Activated B cell treated with CpG ODN at 0.5 μM for 24 hours (primary cell): ENCODE data around the gene ZFAND4. TPM values are rescaled to one million over a fixed set of nuclear protein-coding genes. Genes with fewer than 3 reads are reported as not detected.

Experiments used
- ATAC-seq: fragments of 200-7000 bp; cut with Tn5 transposase; one replicate; pipeline ENCODE4 v1.10.0; 2021; ENCODE audit warnings: low read depth, mild to moderate bottlenecking, moderate library complexity
- CTCF ChIA-PET: fragments of 350-600 bp; sonication (Branson Sonifier 250); formaldehyde crosslinking; loops from one replicate; lab custom pipeline; 2021; ENCODE audit warnings: antibody characterized with exemption; lab: Charles Lee
- POLR2A ChIA-PET: fragments of 350-600 bp; sonication (Branson Sonifier 250); formaldehyde crosslinking; loops from one replicate; lab custom pipeline; 2021; ENCODE audit warnings: antibody characterized with exemption; lab: Charles Lee
- DNase-seq: peaks from one replicate; pipeline ENCODE4 v3.0.0; 2022
- H3K27ac Mint-ChIP-seq: one replicate; pipeline ENCODE4 v1.8.0; 2020; ENCODE audit warnings: mixed read lengths
- H3K27me3 Mint-ChIP-seq: one replicate; pipeline ENCODE4 v1.8.0; 2021; ENCODE audit warnings: mixed read lengths
- H3K36me3 Mint-ChIP-seq: one replicate; pipeline ENCODE4 v1.8.0; 2021; ENCODE audit warnings: low read depth, mixed read lengths
- H3K4me1 Mint-ChIP-seq: one replicate; pipeline ENCODE4 v1.8.0; 2021; ENCODE audit warnings: mixed read lengths
- H3K4me3 Mint-ChIP-seq: one replicate; pipeline ENCODE4 v1.8.0; 2020; ENCODE audit warnings: mild to moderate bottlenecking, mixed read lengths
- H3K9me3 Mint-ChIP-seq: one replicate; pipeline ENCODE4 v1.8.0; 2020; ENCODE audit warnings: mixed read lengths
- intact Hi-C: fragments of 100-400 bp; cut with micrococcal nuclease; formaldehyde crosslinking; loops from one replicate; pipeline ENCODE4 v1.15.1; 2024
- total RNA-seq: library from RNA; stranded (reverse); gene quantifications from 2 replicates; pipeline ENCODE4 v1.2.3, GENCODE V29; 2022
- TF ChIP-seq, protein P1 (sequence below): fragments of 200-600 bp; IDR thresholded peaks from one replicate; pipeline ENCODE4 v1.8.0; 2022; ENCODE audit warnings: antibody characterized with exemption, mild to moderate bottlenecking

ZFAND4 gene
- total RNA-seq, 1 donor from 2014 or later, result 22.1 TPM

GRCh38 chr10:45599646-45600045 is 72.9 kb downstream of the ZFAND4 start:
- H3K36me3 Mint-ChIP-seq, result no peaks in the 10 kb centered on the region
- H3K27me3 Mint-ChIP-seq, result peaks cover 17% of the 10 kb centered on the region
- peaks cover 10% of the 10 kb centered on the region for H3K4me1 Mint-ChIP-seq
- H3K9me3 Mint-ChIP-seq, result peaks cover 6% of the 10 kb centered on the region
- TF ChIP-seq, protein P1, sequence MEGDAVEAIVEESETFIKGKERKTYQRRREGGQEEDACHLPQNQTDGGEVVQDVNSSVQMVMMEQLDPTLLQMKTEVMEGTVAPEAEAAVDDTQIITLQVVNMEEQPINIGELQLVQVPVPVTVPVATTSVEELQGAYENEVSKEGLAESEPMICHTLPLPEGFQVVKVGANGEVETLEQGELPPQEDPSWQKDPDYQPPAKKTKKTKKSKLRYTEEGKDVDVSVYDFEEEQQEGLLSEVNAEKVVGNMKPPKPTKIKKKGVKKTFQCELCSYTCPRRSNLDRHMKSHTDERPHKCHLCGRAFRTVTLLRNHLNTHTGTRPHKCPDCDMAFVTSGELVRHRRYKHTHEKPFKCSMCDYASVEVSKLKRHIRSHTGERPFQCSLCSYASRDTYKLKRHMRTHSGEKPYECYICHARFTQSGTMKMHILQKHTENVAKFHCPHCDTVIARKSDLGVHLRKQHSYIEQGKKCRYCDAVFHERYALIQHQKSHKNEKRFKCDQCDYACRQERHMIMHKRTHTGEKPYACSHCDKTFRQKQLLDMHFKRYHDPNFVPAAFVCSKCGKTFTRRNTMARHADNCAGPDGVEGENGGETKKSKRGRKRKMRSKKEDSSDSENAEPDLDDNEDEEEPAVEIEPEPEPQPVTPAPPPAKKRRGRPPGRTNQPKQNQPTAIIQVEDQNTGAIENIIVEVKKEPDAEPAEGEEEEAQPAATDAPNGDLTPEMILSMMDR, result no peak
- no peak for ATAC-seq
- H3K4me3 Mint-ChIP-seq, result no peak overlapping the region
- no peak overlapping the region for H3K27ac Mint-ChIP-seq
- ChIA-PET POLR2A (no interaction called here), CTCF (no interaction called here)
- DNase-seq, result no peak
- intact Hi-C loops, result no loop called here

- Mint-ChIP-seq H3K9me3 (peaks cover 6% of the 10 kb centered on the region), H3K27me3 (peaks cover 17% of the 10 kb centered on the region), H3K4me1 (peaks cover 11% of the 10 kb centered on the region), H3K4me3 (no peak overlapping the region), H3K27ac (no peak overlapping the region), H3K36me3 (peaks cover 1% of the 10 kb centered on the region)
- intact Hi-C loops, result no loop called here
- ChIA-PET POLR2A (no interaction called here), CTCF (no interaction called here)
- DNase-seq (no peak), ATAC-seq (no peak)
- TF ChIP-seq, protein P1, result no peak
These were observed 73.5 kb downstream of the ZFAND4 start for GRCh38 chr10:45599021-45599603.

DNA sequence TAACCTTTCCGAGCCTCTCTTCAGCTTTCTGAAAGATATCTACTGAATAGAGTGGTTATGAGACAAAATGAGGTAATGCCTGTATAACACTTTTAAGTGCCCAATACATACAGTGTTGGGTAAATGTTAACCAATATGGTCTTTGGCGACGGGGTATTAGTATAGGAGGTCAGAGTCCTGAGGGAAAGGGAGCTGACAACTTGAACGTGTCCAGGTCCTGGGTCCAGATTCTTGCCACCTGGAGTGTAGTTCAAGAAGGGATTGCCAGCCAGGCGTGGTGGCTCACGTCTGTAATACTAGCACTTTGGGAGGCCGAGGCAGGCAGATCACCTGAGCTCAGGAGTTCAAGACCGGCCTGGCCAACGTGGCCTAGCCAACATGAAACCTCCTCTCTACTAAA is 76.0 kb downstream of the ZFAND4 start:
- no peak overlapping the region for H3K4me3 Mint-ChIP-seq

DNA sequence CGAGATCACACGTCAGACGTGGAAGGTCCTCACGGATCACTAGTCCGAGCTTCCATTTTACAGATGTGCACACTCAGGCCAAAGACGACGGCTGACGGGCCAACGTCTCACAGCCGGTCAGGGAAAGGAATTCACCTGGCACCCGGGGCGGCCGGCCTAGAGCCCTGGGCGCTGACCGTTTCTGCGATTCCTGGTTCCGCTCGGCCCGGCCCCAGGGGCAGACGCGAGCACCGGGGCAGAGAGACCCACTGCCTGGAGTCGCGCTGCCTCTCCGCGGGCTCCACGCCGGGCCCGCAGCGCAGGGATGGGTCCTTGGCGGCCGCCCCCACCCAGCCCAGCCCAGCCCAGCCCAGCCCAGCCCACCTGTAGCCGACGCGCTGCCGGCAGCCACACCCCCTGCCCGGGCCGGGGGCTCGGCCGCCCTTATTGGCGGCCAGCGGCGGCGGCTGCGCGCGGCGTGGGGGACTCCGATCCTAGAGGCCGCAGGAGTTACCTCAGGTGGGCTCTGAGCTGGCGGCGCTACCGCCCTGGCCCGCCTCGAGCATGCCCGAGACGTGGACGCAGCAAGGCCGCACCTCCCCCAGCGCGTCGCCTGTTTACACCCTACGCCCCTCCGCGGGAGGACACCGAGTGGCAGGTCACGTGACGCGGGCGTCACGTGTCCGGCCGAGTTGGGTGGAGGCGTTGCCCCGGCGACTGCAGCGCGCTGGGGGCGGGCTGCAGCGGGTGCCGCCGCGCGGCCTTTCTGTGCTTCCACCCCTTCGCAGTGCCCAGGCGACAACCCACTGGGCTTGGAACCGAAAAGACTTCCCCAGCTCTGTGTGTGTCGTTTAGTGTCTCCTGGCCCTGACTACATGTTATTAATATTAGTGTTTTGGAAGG is 78.1 kb downstream of the ZFAND4 start:
- Mint-ChIP-seq H3K4me1 (peaks cover 42% of the 10 kb centered on the region), H3K27me3 (no peaks in the 10 kb centered on the region), H3K4me3 (peak overlapping the region; percentile 86), H3K36me3 (peaks cover 24% of the 10 kb centered on the region), H3K27ac (peak overlapping the region; percentile 91), H3K9me3 (peaks cover 5% of the 10 kb centered on the region)
- DNase-seq (peak; percentile 91), ATAC-seq (peak; percentile 88)
- ChIA-PET POLR2A (interaction anchor here (0.8 to 3.1 kb wide), 6 partner anchors 14 to 426 kb away, joined by 3 to 24 read pairs (median 4); partner anchors contain the start of gene ZFAND4), CTCF (interaction anchor here (1.5 kb wide), 1 partner anchor 130 kb away, joined by 9 read pairs; no protein-coding TSS in a partner anchor)
- TF ChIP-seq, protein P1, result no peak
- intact Hi-C loops, result loop anchor here (1.0 to 5.0 kb wide), 6 partner anchors 13 to 344 kb away; partner anchors contain the start of genes ALOX5 and ZFAND4

More for the DNA sequence above, 76.0 kb downstream of the ZFAND4 start:
- Mint-ChIP-seq H3K4me1 (peaks cover 35% of the 10 kb centered on the region), H3K27me3 (peaks cover 12% of the 10 kb centered on the region), H3K27ac (no peak overlapping the region), H3K36me3 (peaks cover 6% of the 10 kb centered on the region), H3K9me3 (peaks cover 6% of the 10 kb centered on the region)
- ChIA-PET POLR2A (no interaction called here), CTCF (no interaction called here)
- ATAC-seq (no peak), DNase-seq (no peak)
- intact Hi-C loops, result no loop called here
- TF ChIP-seq, protein P1, result no peak

DNA sequence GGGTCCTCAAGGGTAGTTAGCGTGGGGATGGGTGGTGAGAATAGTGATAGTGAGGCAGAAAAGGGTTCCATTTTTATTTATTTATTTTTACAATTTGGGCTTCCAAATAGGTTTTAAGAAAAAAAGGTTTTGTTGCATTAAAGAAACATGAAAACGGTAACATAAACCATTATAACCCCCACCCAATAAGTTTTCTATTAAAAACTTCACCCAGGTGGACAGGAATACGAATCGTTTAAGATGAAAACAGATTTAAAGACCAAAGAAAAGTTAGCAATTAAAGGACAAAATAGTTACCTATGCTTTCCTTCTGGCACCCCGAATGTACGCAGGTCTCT is 78.7 kb downstream of the ZFAND4 start:
- intact Hi-C loops, result loop anchor here (1.0 to 5.0 kb wide), 6 partner anchors 13 to 344 kb away; partner anchors contain the start of genes ALOX5 and ZFAND4
- TF ChIP-seq, protein P1, result no peak
- Mint-ChIP-seq H3K4me3 (peak overlapping the region; percentile 86), H3K27ac (peak overlapping the region; percentile 91), H3K27me3 (no peaks in the 10 kb centered on the region), H3K36me3 (peaks cover 26% of the 10 kb centered on the region), H3K4me1 (peaks cover 42% of the 10 kb centered on the region), H3K9me3 (peaks cover 2% of the 10 kb centered on the region)
- CTCF ChIA-PET, result interaction anchor here (1.5 kb wide), 1 partner anchor 129 kb away, joined by 9 read pairs; no protein-coding TSS in a partner anchor
- ATAC-seq (no peak), DNase-seq (no peak)
- POLR2A ChIA-PET, result interaction anchor here (0.8 to 3.1 kb wide), 5 partner anchors 13 to 174 kb away, joined by 3 to 24 read pairs (median 4); partner anchors contain the start of gene ZFAND4
